Naive thymus-derived CD4-positive, alpha-beta T cell (primary cell): ENCODE results near the gene SKP2. TPM values are rescaled to one million over a fixed set of nuclear protein-coding genes. Genes with fewer than 3 reads are reported as not detected.
"Not testable (repeated sequence)": the region's sequence is repeated elsewhere in the genome, so short reads cannot be mapped to it uniquely, and the experiment has no call there.

ENCODE experiments used
- ATAC-seq: fragments of 150-1000 bp; cut with Tn5 transposase; 2 replicates; pipeline ENCODE4 v1.10.0; 2021; ENCODE audit warnings: mild to moderate bottlenecking, moderate library complexity
- CTCF ChIA-PET: fragments of 350-600 bp; sonication (Branson Sonifier 250); formaldehyde crosslinking; loops from one replicate; lab custom pipeline; 2021; ENCODE audit warnings: antibody characterized with exemption; lab: Charles Lee
- POLR2A ChIA-PET: fragments of 350-600 bp; sonication (Branson Sonifier 250); formaldehyde crosslinking; loops from one replicate; lab custom pipeline; 2021; ENCODE audit warnings: antibody characterized with exemption, inconsistent platforms; lab: Charles Lee
- DNase-seq, 9 donors: peaks; one replicate each; pipeline versions ENCODE4 v3.0.0 to v3.0.0-alpha.2; 2020 to 2022; ENCODE audit warnings: mixed read lengths in 1 of 9
- H3K27ac ChIP-seq: one replicate; pipeline ENCODE4 v1.7.0; 2013; ENCODE audit warnings: mild to moderate bottlenecking, low read depth, low read length, moderate library complexity
- H3K27me3 ChIP-seq, 2 donors: one replicate each; pipeline ENCODE4 v1.7.0; 2013; ENCODE audit warnings: low read length in 2 of 2, mild to moderate bottlenecking in 2 of 2, moderate library complexity in 2 of 2; ENCODE audit not compliant: control insufficient read depth in 2 of 2, insufficient read depth in 2 of 2
- H3K36me3 ChIP-seq, 3 experiments: 1 replicate in 2 of 3; 2 replicates in 1 of 3; pipeline ENCODE4 v1.7.0; 2013; ENCODE audit warnings: low read length in 3 of 3, mild to moderate bottlenecking in 3 of 3, moderate library complexity in 1 of 3; ENCODE audit not compliant: insufficient read depth in 3 of 3, control insufficient read depth in 2 of 3
- H3K4me1 ChIP-seq, 2 donors: one replicate each; pipeline ENCODE4 v1.7.0; 2013; ENCODE audit warnings: low read length in 2 of 2, mild to moderate bottlenecking in 2 of 2, moderate library complexity in 1 of 2; ENCODE audit not compliant: control insufficient read depth in 2 of 2, insufficient read depth in 2 of 2
- H3K4me3 ChIP-seq: 2 replicates; pipeline ENCODE4 v1.7.0; 2013; ENCODE audit warnings: mild to moderate bottlenecking, low read length
- H3K9me3 ChIP-seq, 3 experiments: 1 replicate in 2 of 3; 2 replicates in 1 of 3; pipeline ENCODE4 v1.7.0; 2013; ENCODE audit warnings: low read length in 3 of 3; ENCODE audit not compliant: control insufficient read depth in 2 of 3
- H3K27ac Mint-ChIP-seq, 9 donors: one replicate each; pipeline ENCODE4 v1.8.0; 2020 to 2022; ENCODE audit warnings: mixed read lengths in 9 of 9, mild to moderate bottlenecking in 8 of 9, moderate library complexity in 5 of 9, inconsistent platforms in 2 of 9
- H3K27me3 Mint-ChIP-seq, 5 donors: one replicate each; pipeline ENCODE4 v1.8.0; 2021 to 2022; ENCODE audit warnings: mixed read lengths in 5 of 5, mild to moderate bottlenecking in 1 of 5
- H3K36me3 Mint-ChIP-seq, 5 donors: one replicate each; pipeline ENCODE4 v1.8.0; 2020 to 2022; ENCODE audit warnings: mixed read lengths in 5 of 5, mild to moderate bottlenecking in 3 of 5, inconsistent platforms in 1 of 5
- H3K4me1 Mint-ChIP-seq, 7 donors: one replicate each; pipeline ENCODE4 v1.8.0; 2020 to 2022; ENCODE audit warnings: mixed read lengths in 7 of 7, mild to moderate bottlenecking in 3 of 7, inconsistent platforms in 1 of 7
- H3K4me3 Mint-ChIP-seq, 10 donors: one replicate each; pipeline ENCODE4 v1.8.0; 2020 to 2022; ENCODE audit warnings: mild to moderate bottlenecking in 10 of 10, mixed read lengths in 10 of 10, moderate library complexity in 6 of 10, inconsistent platforms in 2 of 10
- H3K9me3 Mint-ChIP-seq, 11 donors: one replicate each; pipeline ENCODE4 v1.8.0; 2020 to 2022; ENCODE audit warnings: mixed read lengths in 11 of 11, mild to moderate bottlenecking in 4 of 11, inconsistent platforms in 1 of 11, moderate library complexity in 1 of 11
- intact Hi-C, 2 donors: fragments of 100-400 bp; cut with micrococcal nuclease; formaldehyde crosslinking; loops; one replicate each; pipeline ENCODE4 v1.15.1; 2023
- polyA plus RNA-seq, 2 donors: library from polyadenylated mRNA; unstranded; fragments of 300-500 nt; fragmentation: Illumina TruSeq; gene quantifications; one replicate each; pipeline ENCODE4 v1.2.3, GENCODE V29; 2021
- total RNA-seq, 6 experiments: library from RNA in 5 of 6; stranded (reverse) in 5 of 6; gene quantifications; 1 replicate in 5 of 6; 2 replicates in 1 of 6; pipeline ENCODE4 v1.2.3 and lab custom pipeline; 2021 to 2026

SKP2 gene
- total and polyA plus RNA-seq, 7 experiments from 2014 or later: 11.9 to 37.1 (median 23.3) TPM

- H3K27me3 ChIP-seq, H3K4me3 ChIP-seq, DNase-seq, H3K9me3 ChIP-seq, H3K4me1 ChIP-seq, H3K27ac ChIP-seq, POLR2A ChIA-PET, H3K27me3 Mint-ChIP-seq, H3K9me3 Mint-ChIP-seq, H3K4me1 Mint-ChIP-seq, intact Hi-C loops, H3K27ac Mint-ChIP-seq, ATAC-seq, H3K4me3 Mint-ChIP-seq: not testable (repeated sequence)
- peaks cover 4 to 49% (median 21%) of the 10 kb centered on the region in 5 donors for H3K36me3 Mint-ChIP-seq
- H3K36me3 ChIP-seq: peaks cover 4 to 18% (median 7%) of the 10 kb centered on the region in 3 experiments
- CTCF ChIA-PET: interaction anchor here (1.5 kb wide), 1 partner anchor 20 kb away, joined by 3 read pairs; no protein-coding TSS in a partner anchor
These were observed 46.9 kb downstream of the SKP2 start for GRCh38 chr5:36198783-36199182.

- Mint-ChIP-seq H3K27me3 (no peaks in the 10 kb centered on the region), H3K36me3 (peaks cover 4 to 50% (median 19%) of the 10 kb centered on the region in 5 donors), H3K27ac (no peak overlapping the region), H3K4me1 (no peaks in the 10 kb centered on the region), H3K4me3 (no peak overlapping the region), H3K9me3 (no peaks in the 10 kb centered on the region)
- POLR2A ChIA-PET: no interaction called here
- Histone ChIP-seq H3K27ac (no peak overlapping the region), H3K9me3 (no peaks in the 10 kb centered on the region), H3K4me1 (no peaks in the 10 kb centered on the region), H3K4me3 (no peak overlapping the region), H3K27me3 (no peaks in the 10 kb centered on the region), H3K36me3 (peaks cover 4 to 18% (median 7%) of the 10 kb centered on the region in 3 experiments)
- DNase-seq (no peak), ATAC-seq (no peak)
- CTCF ChIA-PET: interaction anchor here (1.5 kb wide), 1 partner anchor 21 kb away, joined by 3 read pairs; no protein-coding TSS in a partner anchor
- intact Hi-C loops: no loop called here
These were observed 47.7 kb downstream of the SKP2 start for GRCh38 chr5:36199620-36200019.

GRCh38 chr5:36200513-36200912 is 48.6 kb downstream of the SKP2 start:
- ChIA-PET CTCF (no interaction called here), POLR2A (no interaction called here)
- H3K4me3 Mint-ChIP-seq: no peak overlapping the region
- Histone ChIP-seq H3K4me1 (no peaks in the 10 kb centered on the region), H3K27ac (no peak overlapping the region), H3K36me3 (peaks cover 4 to 12% (median 7%) of the 10 kb centered on the region in 3 experiments), H3K9me3 (no peaks in the 10 kb centered on the region), H3K27me3 (no peaks in the 10 kb centered on the region), H3K4me3 (no peak overlapping the region)
- peaks cover 4 to 51% (median 19%) of the 10 kb centered on the region in 5 donors for H3K36me3 Mint-ChIP-seq
- DNase-seq (no peak), ATAC-seq (no peak)
- H3K27ac Mint-ChIP-seq: no peak overlapping the region
- no peaks in the 10 kb centered on the region for H3K27me3 Mint-ChIP-seq
- intact Hi-C loops: no loop called here
- peaks cover 0 to 5% (median 0%) of the 10 kb centered on the region in 7 donors for H3K4me1 Mint-ChIP-seq
- no peaks in the 10 kb centered on the region for H3K9me3 Mint-ChIP-seq

GRCh38 chr5:36202521-36202961 is 50.6 kb downstream of the SKP2 start:
- Mint-ChIP-seq H3K27me3 (no peaks in the 10 kb centered on the region), H3K36me3 (peaks cover 9 to 51% (median 24%) of the 10 kb centered on the region in 5 donors), H3K9me3 (peaks cover 0 to 3% (median 0%) of the 10 kb centered on the region in 11 donors), H3K27ac (peak overlapping the region in 2 of 9 donors; percentile 32 to 36), H3K4me1 (peaks cover 0 to 5% (median 0%) of the 10 kb centered on the region in 7 donors), H3K4me3 (no peak overlapping the region)
- DNase-seq: no peak
- Histone ChIP-seq H3K4me3 (no peak overlapping the region), H3K4me1 (no peaks in the 10 kb centered on the region), H3K27me3 (no peaks in the 10 kb centered on the region), H3K9me3 (no peaks in the 10 kb centered on the region), H3K27ac (no peak overlapping the region), H3K36me3 (peaks cover 0 to 5% (median 4%) of the 10 kb centered on the region in 3 experiments)
- ChIA-PET POLR2A (interaction anchor here (0.6 kb wide), 1 partner anchor 39 kb away, joined by 3 read pairs; the partner anchor contains the start of gene NADK2), CTCF (no interaction called here)
- no peak for ATAC-seq
- intact Hi-C loops: no loop called here

- DNase-seq (no peak), ATAC-seq (no peak)
- intact Hi-C loops: no loop called here
- H3K27me3 ChIP-seq: no peaks in the 10 kb centered on the region
- Mint-ChIP-seq H3K4me3 (no peak overlapping the region), H3K27me3 (no peaks in the 10 kb centered on the region), H3K36me3 (peaks cover 9 to 46% (median 24%) of the 10 kb centered on the region in 5 donors), H3K9me3 (peaks cover 0 to 3% (median 0%) of the 10 kb centered on the region in 11 donors), H3K4me1 (peaks cover 0 to 5% (median 0%) of the 10 kb centered on the region in 7 donors), H3K27ac (no peak overlapping the region)
- H3K36me3 ChIP-seq: peaks cover 0 to 4% (median 0%) of the 10 kb centered on the region in 3 experiments
- H3K4me3 ChIP-seq: no peak overlapping the region
- no peaks in the 10 kb centered on the region for H3K4me1 ChIP-seq
- ChIA-PET POLR2A (no interaction called here), CTCF (no interaction called here)
- H3K9me3 ChIP-seq: no peaks in the 10 kb centered on the region
- no peak overlapping the region for H3K27ac ChIP-seq
These were observed 53.4 kb downstream of the SKP2 start for GRCh38 chr5:36205329-36205728.

- H3K9me3 ChIP-seq: no peaks in the 10 kb centered on the region
- CTCF ChIA-PET: no interaction called here
- no peak overlapping the region for H3K4me3 Mint-ChIP-seq
- peaks cover 0 to 5% (median 0%) of the 10 kb centered on the region in 7 donors for H3K4me1 Mint-ChIP-seq
- no peak overlapping the region for H3K4me3 ChIP-seq
- no peak for DNase-seq
- peaks cover 5 to 42% (median 24%) of the 10 kb centered on the region in 5 donors for H3K36me3 Mint-ChIP-seq
- no peak for ATAC-seq
- no peaks in the 10 kb centered on the region for H3K4me1 ChIP-seq
- no peaks in the 10 kb centered on the region for H3K36me3 ChIP-seq
- intact Hi-C loops: no loop called here
- POLR2A ChIA-PET: no interaction called here
- H3K27ac Mint-ChIP-seq: no peak overlapping the region
- peaks cover 0 to 3% (median 0%) of the 10 kb centered on the region in 11 donors for H3K9me3 Mint-ChIP-seq
- H3K27me3 ChIP-seq: no peaks in the 10 kb centered on the region
- H3K27me3 Mint-ChIP-seq: no peaks in the 10 kb centered on the region
- no peak overlapping the region for H3K27ac ChIP-seq
These were observed 55.0 kb downstream of the SKP2 start for GRCh38 chr5:36206913-36207312.

GRCh38 chr5:36208786-36209185 is 56.9 kb downstream of the SKP2 start:
- H3K36me3 ChIP-seq: peaks cover 0 to 7% (median 0%) of the 10 kb centered on the region in 3 experiments
- ChIA-PET POLR2A (interaction anchor here (0.6 kb wide), 1 partner anchor 334 kb away, joined by 3 read pairs; no protein-coding TSS in a partner anchor), CTCF (interaction anchor here (0.7 kb wide), 1 partner anchor 130 kb away, joined by 3 read pairs; no protein-coding TSS in a partner anchor)

More at GRCh38 chr5:36208786-36209185, 56.9 kb downstream of the SKP2 start:
- Mint-ChIP-seq H3K4me3 (no peak overlapping the region), H3K27ac (no peak overlapping the region), H3K36me3 (peaks cover 10 to 36% (median 24%) of the 10 kb centered on the region in 5 donors), H3K4me1 (peaks cover 0 to 5% (median 0%) of the 10 kb centered on the region in 7 donors), H3K27me3 (no peaks in the 10 kb centered on the region), H3K9me3 (peaks cover 0 to 3% (median 0%) of the 10 kb centered on the region in 11 donors)
- Histone ChIP-seq H3K27ac (no peak overlapping the region), H3K27me3 (no peaks in the 10 kb centered on the region), H3K4me3 (no peak overlapping the region), H3K4me1 (no peaks in the 10 kb centered on the region), H3K9me3 (no peaks in the 10 kb centered on the region)
- intact Hi-C loops: no loop called here
- no peak for ATAC-seq
- DNase-seq: no peak
